ENCODE results near the gene AP2A2. TPM values are rescaled to one million over a fixed set of nuclear protein-coding genes. Genes with fewer than 3 reads are reported as not detected.

Gene AP2A2
- total RNA-seq, 6 experiments from 2014 or later = 65.4 to 73.4 (median 70.9) TPM

- Mint-ChIP-seq H3K36me3 (ENCODE audit: low read depth) (peaks cover 27% of the 10 kb centered on the region), H3K27me3 (ENCODE audit: insufficient read depth) (peaks cover 3% of the 10 kb centered on the region), H3K9me3 (peaks cover 19% of the 10 kb centered on the region), H3K27ac (no peak overlapping the region), H3K4me3 (no peak overlapping the region), H3K4me1 (ENCODE audit: low read depth) (no peaks in the 10 kb centered on the region)
- TF ChIP-seq CTCF (IDR thresholded peaks at IDR 0.05) = no peak
- no peak for DNase-seq
These were observed 92.4 kb downstream of the AP2A2 start for GRCh38 chr11:1018091-1018490.

GRCh38 chr11:1019321-1019910 lies 93.7 kb downstream of the AP2A2 start:
- Mint-ChIP-seq H3K27me3 (ENCODE audit: insufficient read depth) (peaks cover 3% of the 10 kb centered on the region), H3K9me3 (peaks cover 19% of the 10 kb centered on the region), H3K27ac (no peak overlapping the region), H3K4me3 (no peak overlapping the region), H3K36me3 (ENCODE audit: low read depth) (peaks cover 29% of the 10 kb centered on the region), H3K4me1 (ENCODE audit: low read depth) (no peaks in the 10 kb centered on the region)
- TF ChIP-seq CTCF (IDR thresholded peaks at IDR 0.05) = no peak
- no peak for DNase-seq

- no peak for TF ChIP-seq CTCF (IDR thresholded peaks at IDR 0.05)
- Mint-ChIP-seq H3K27me3 (ENCODE audit: insufficient read depth) (peaks cover 3% of the 10 kb centered on the region), H3K27ac (no peak overlapping the region), H3K9me3 (peaks cover 19% of the 10 kb centered on the region), H3K36me3 (ENCODE audit: low read depth) (peaks cover 29% of the 10 kb centered on the region), H3K4me3 (no peak overlapping the region), H3K4me1 (ENCODE audit: low read depth) (no peaks in the 10 kb centered on the region)
- DNase-seq = no peak
These were observed 94.7 kb downstream of the AP2A2 start for GRCh38 chr11:1020211-1020905.

- Mint-ChIP-seq H3K36me3 (ENCODE audit: low read depth) (peaks cover 16% of the 10 kb centered on the region), H3K4me1 (ENCODE audit: low read depth) (no peaks in the 10 kb centered on the region), H3K27ac (no peak overlapping the region), H3K9me3 (peaks cover 4% of the 10 kb centered on the region), H3K4me3 (no peak overlapping the region), H3K27me3 (ENCODE audit: insufficient read depth) (no peaks in the 10 kb centered on the region; the same call in 1 of the 2 replicates)
- no peak for TF ChIP-seq CTCF (IDR thresholded peaks at IDR 0.05)
- DNase-seq = no peak
These were observed 96.7 kb downstream of the AP2A2 start for GRCh38 chr11:1022411-1022810.

- H3K9me3 Mint-ChIP-seq = no peaks in the 10 kb centered on the region; the same call in 1 of the 2 replicates
- no peak for DNase-seq
- H3K4me3 Mint-ChIP-seq = no peak overlapping the region
- no peak for TF ChIP-seq CTCF (IDR thresholded peaks at IDR 0.05)
- no peak overlapping the region for H3K27ac Mint-ChIP-seq
- no peaks in the 10 kb centered on the region; the same call in 1 of the 2 replicates for H3K27me3 Mint-ChIP-seq (ENCODE audit: insufficient read depth)
- no peaks in the 10 kb centered on the region for H3K4me1 Mint-ChIP-seq (ENCODE audit: low read depth)
- peaks cover 9% of the 10 kb centered on the region for H3K36me3 Mint-ChIP-seq (ENCODE audit: low read depth)
These were observed 97.5 kb downstream of the AP2A2 start for GRCh38 chr11:1022908-1023810.

All from HFFc6 (cell line).